Psoas muscle (tissue), 8 donors: ENCODE measurements around the gene GTF2F2. TPM values are rescaled to one million over a fixed set of nuclear protein-coding genes. Genes with fewer than 3 reads are reported as not detected.
"Not testable (repeated sequence)": the region's sequence is repeated elsewhere in the genome, so short reads cannot be mapped to it uniquely, and the experiment has no call there.

Source experiments
- ATAC-seq, 4 donors: fragments of 200-7000 bp; cut with Tn5 transposase; one replicate each; pipeline ENCODE4 v1.9.1; 2020; ENCODE audit warnings: moderate library complexity in 3 of 4, mild to moderate bottlenecking in 2 of 4
- DNase-seq, 2 donors: peaks; one replicate each; pipeline ENCODE4 v3.0.0-alpha.2; 2020
- H3K27ac ChIP-seq: fragments of 200-600 bp; one replicate; pipeline ENCODE4 v1.8.0; 2022
- H3K27me3 ChIP-seq, 3 donors: fragments of 200-600 bp in 1 of 3; one replicate each; pipeline versions ENCODE4 v1.6.1 to v1.8.0; 2013 to 2022; ENCODE audit warnings: low read length in 2 of 3, mild to moderate bottlenecking in 2 of 3, moderate library complexity in 1 of 3; ENCODE audit not compliant: insufficient read depth in 3 of 3
- H3K36me3 ChIP-seq, 2 donors: fragments of 200-600 bp in 1 of 2; one replicate each; pipeline versions ENCODE4 v1.6.1 to v1.8.0; 2013 to 2022; ENCODE audit warnings: low read depth in 1 of 2, mild to moderate bottlenecking in 1 of 2, moderate library complexity in 1 of 2; ENCODE audit not compliant: insufficient read depth in 1 of 2
- H3K4me1 ChIP-seq: fragments of 200-600 bp; one replicate; pipeline ENCODE4 v1.8.0; 2022
- H3K4me3 ChIP-seq: fragments of 200-600 bp; one replicate; pipeline ENCODE4 v1.8.0; 2022; ENCODE audit warnings: mild to moderate bottlenecking
- H3K9me3 ChIP-seq: fragments of 200-600 bp; one replicate; pipeline ENCODE4 v1.8.0; 2022
- WGBS, 3 donors: extraction: QIAGEN DNeasy Blood & Tissue Kit; methylation state at CpG; one replicate each; pipeline versions ENCODE4 v1.1.6 to v1.1.7; 2013; 5-methylcytosine and 5-hydroxymethylcytosine counted together
- intact Hi-C, 2 donors: fragments of 100-400 bp; cut with DNase I; formaldehyde crosslinking; loops; one replicate each; pipeline versions ENCODE4 v1.11.0 to v1.14.2; 2022
- polyA plus RNA-seq, 3 donors: library from polyadenylated mRNA; stranded (reverse); fragments of 200-250 nt; gene quantifications; one replicate each; pipeline ENCODE4 v1.2.3, GENCODE V29; 2013
- total RNA-seq, 4 donors: library from RNA; stranded (reverse); fragmentation: NEBNext Ultra II Directional in 2 of 4; extraction: Animal tissue kit (Norgen Biotek cat#: 25700) in 2 of 4; gene quantifications; one replicate each; pipeline versions ENCODE4 v1.2.1 to v1.2.4, GENCODE V29; 2021 to 2023
- TF ChIP-seq, protein P1 (sequence below): fragments of 200-600 bp; IDR thresholded peaks from one replicate; pipeline ENCODE4 v1.8.0; 2022; ENCODE audit warnings: antibody characterized with exemption
- donor health status: healthy with polysubstance abuse.
- donor health status: DM: no; HTN: no; CAD: no; lungs with moderate emphysema.
- donor health status: Bipolar disorder and iron deficiency.
- donor health status: healthy.
- donor health status: DM: yes; HTN: yes; CAD: no.
- donor health status: DM: no; HTN: no; CAD: no.
- donor health status: DM: no; HTN: no; CAD: no.
- donor health status: DM: yes; HTN: yes; CAD: no.

GTF2F2 gene
- total and polyA plus RNA-seq, 7 donors, result 12.9 to 23.5 (median 19.2) TPM

DNA sequence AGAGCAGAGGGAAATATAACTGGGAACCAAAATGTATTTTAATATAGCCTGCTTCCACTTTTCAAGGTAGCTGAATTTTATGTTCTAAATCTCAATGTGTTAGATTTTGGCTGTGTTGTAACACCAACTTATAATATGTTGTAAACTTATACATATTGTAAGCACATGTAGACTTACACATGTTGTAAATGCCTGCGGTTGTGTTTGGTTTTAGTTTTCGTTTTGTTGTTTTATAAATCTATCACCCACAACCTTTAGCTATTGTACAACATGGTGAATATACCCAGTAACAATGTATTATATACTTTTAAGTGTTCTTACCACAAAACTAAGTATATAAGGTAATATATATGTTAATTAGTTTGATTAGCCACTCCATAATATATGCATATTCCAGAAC lies 65.0 kb downstream of the GTF2F2 start:
- ATAC-seq, result no peak
- Histone ChIP-seq H3K4me3 (no peak overlapping the region), H3K36me3 (no peaks in the 10 kb centered on the region), H3K27ac (no peak overlapping the region), H3K9me3 (no peaks in the 10 kb centered on the region), H3K27me3 (no peaks in the 10 kb centered on the region), H3K4me1 (no peaks in the 10 kb centered on the region)
- TF ChIP-seq, protein P1, sequence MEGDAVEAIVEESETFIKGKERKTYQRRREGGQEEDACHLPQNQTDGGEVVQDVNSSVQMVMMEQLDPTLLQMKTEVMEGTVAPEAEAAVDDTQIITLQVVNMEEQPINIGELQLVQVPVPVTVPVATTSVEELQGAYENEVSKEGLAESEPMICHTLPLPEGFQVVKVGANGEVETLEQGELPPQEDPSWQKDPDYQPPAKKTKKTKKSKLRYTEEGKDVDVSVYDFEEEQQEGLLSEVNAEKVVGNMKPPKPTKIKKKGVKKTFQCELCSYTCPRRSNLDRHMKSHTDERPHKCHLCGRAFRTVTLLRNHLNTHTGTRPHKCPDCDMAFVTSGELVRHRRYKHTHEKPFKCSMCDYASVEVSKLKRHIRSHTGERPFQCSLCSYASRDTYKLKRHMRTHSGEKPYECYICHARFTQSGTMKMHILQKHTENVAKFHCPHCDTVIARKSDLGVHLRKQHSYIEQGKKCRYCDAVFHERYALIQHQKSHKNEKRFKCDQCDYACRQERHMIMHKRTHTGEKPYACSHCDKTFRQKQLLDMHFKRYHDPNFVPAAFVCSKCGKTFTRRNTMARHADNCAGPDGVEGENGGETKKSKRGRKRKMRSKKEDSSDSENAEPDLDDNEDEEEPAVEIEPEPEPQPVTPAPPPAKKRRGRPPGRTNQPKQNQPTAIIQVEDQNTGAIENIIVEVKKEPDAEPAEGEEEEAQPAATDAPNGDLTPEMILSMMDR, result no peak
- intact Hi-C loops, result no loop called here
- 96 to 97% (median 97%) methylated on average over 2 of the region's 2 CpGs for WGBS, 3 donors
- no peak for DNase-seq

- H3K4me3 ChIP-seq, H3K27me3 ChIP-seq, intact Hi-C loops, H3K4me1 ChIP-seq, H3K36me3 ChIP-seq, ATAC-seq, H3K27ac ChIP-seq, H3K9me3 ChIP-seq, DNase-seq: not testable (repeated sequence)
- 96 to 100% (median 99%) methylated on average over 4 of the region's 4 CpGs for WGBS, 3 donors
Observed at GRCh38 chr13:45189077-45189476, 68.8 kb downstream of the GTF2F2 start.

DNA sequence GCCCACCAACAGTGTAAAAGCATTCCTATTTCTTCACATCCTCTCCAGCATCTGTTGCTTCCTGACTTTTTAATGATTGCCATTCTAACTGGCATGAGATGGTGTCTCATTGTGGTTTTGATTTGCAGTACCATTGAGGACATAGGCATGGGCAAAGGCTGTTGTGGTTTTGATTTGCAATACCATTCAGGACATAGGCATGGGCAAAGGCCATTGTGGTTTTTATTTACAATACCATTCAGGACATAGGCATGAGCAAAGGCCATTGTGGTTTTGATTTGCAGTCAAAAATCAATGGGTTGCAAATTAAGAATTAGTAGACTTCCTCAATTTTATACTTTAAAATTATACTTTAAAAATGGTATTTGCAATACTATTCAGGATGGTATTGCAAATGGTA lies 69.2 kb downstream of the GTF2F2 start:
- H3K4me3 ChIP-seq, H3K27ac ChIP-seq, intact Hi-C loops, H3K36me3 ChIP-seq, ATAC-seq, H3K4me1 ChIP-seq, H3K27me3 ChIP-seq, H3K9me3 ChIP-seq, DNase-seq: not testable (repeated sequence)

GRCh38 chr13:45191874-45192273 lies 71.6 kb downstream of the GTF2F2 start:
- ATAC-seq, result no peak
- peaks cover 0 to 2% of the 10 kb centered on the region in 2 donors for H3K36me3 ChIP-seq
- no peaks in the 10 kb centered on the region for H3K27me3 ChIP-seq
- TF ChIP-seq, protein P1, result no peak
- no peak for DNase-seq
- H3K4me1 ChIP-seq, result no peaks in the 10 kb centered on the region
- H3K27ac ChIP-seq, result no peak overlapping the region
- 33 to 51% (median 38%) methylated on average over 1 of the region's 1 CpG for WGBS, 3 donors
- H3K9me3 ChIP-seq, result no peaks in the 10 kb centered on the region
- intact Hi-C loops, result loop anchor here in 1 of 2 donors (2.0 kb wide), 1 partner anchor 21 kb away; no protein-coding TSS in a partner anchor
- H3K4me3 ChIP-seq, result no peak overlapping the region

DNA sequence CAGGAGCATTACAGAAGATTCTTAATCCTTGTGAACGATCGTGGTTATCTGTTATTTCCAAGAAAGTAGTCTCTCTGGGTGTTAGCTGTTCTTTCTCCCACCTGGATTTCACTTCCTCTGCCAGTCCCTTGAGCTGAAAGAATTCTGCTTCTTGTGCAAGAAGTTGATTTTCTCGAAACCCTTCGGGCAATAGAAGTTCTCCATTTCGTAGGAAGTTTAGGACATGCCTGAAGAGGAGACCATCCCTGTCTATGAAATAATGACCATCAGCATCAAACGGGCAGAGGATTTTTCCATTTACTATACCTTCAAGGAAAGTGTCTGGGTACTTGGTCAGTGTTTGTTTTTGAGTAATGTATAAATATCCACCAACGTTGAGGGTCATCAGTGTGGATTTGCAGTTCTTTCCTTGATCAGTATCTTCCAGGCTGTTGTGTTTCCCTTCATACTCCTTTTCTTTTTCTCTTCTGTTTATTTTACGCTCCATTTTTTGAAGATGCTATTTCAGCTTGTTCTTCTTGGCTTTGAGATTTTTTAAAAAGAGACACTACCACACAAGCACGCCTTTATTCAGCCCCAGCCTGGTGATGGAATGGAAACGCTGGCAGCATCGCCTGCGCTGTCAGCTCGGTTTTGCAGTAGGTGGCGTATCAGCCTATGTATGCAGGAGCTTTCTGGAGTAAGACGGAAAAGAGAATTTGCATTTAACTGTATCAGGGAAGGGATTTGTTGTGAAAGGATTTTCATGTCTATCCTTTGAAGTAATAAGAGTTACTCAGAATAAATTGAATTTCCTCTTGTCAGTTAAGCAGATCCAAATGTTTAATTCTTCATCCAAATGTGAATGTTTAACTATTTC lies 74.0 kb downstream of the GTF2F2 start:
- TF ChIP-seq, protein P1, result peak; percentile 36
- WGBS, 3 donors, result 73 to 77% (median 75%) methylated on average over 15 of the region's 15 CpGs
- peaks cover 0 to 2% of the 10 kb centered on the region in 2 donors for H3K36me3 ChIP-seq
- H3K27me3 ChIP-seq, result no peaks in the 10 kb centered on the region
- DNase-seq (no peak), ATAC-seq (peak in 2 of 4 donors; percentile 49)
- H3K27ac ChIP-seq, result no peak overlapping the region
- H3K4me1 ChIP-seq, result no peaks in the 10 kb centered on the region
- H3K4me3 ChIP-seq, result no peak overlapping the region
- intact Hi-C loops, result no loop called here
- no peaks in the 10 kb centered on the region for H3K9me3 ChIP-seq
